Astrocyte (in vitro differentiated cells and primary cell): Measurements from ENCODE around the gene FBN2. TPM values are rescaled to one million over a fixed set of nuclear protein-coding genes. Genes with fewer than 3 reads are reported as not detected.
"Not testable (repeated sequence)": the region's sequence is repeated elsewhere in the genome, so short reads cannot be mapped to it uniquely, and the experiment has no call there.

Experiments used
- DNase-seq: peaks from one replicate; pipeline ENCODE4 v3.0.0-alpha.2; 2010; ENCODE audit warnings: low read depth
- FAIRE-seq: peaks from 2 replicates; lab custom pipeline; 2011; peaks lifted over from hg19 to GRCh38; lab: Jason Lieb, UNC
- H2AFZ ChIP-seq: 2 replicates; pipeline ENCODE4 v1.6.0; 2012; ENCODE audit warnings: low read depth, low read length, inconsistent platforms
- H3K27ac ChIP-seq: 2 replicates; pipeline ENCODE4 v1.5.1; 2011; ENCODE audit warnings: low read depth, low read length, inconsistent platforms
- H3K27me3 ChIP-seq: 2 replicates; pipeline ENCODE4 v1.6.0; 2011; ENCODE audit warnings: low read length, inconsistent platforms; ENCODE audit not compliant: insufficient read depth
- H3K36me3 ChIP-seq: 2 replicates; pipeline ENCODE4 v1.5.1; 2011; ENCODE audit warnings: low read length, inconsistent platforms; ENCODE audit not compliant: insufficient read depth
- H3K4me1 ChIP-seq: 2 replicates; pipeline ENCODE4 v1.5.1; 2011; ENCODE audit warnings: low read length, inconsistent platforms; ENCODE audit not compliant: insufficient read depth
- H3K4me2 ChIP-seq: 2 replicates; pipeline ENCODE4 v1.6.0; 2012; ENCODE audit warnings: low read length, inconsistent platforms
- H3K4me3 ChIP-seq: 2 replicates; pipeline ENCODE4 v1.5.1; 2011; ENCODE audit warnings: low read depth, mild to moderate bottlenecking, low read length, inconsistent platforms; ENCODE audit not compliant: insufficient read depth
- H3K79me2 ChIP-seq: 2 replicates; pipeline ENCODE4 v1.6.0; 2012; ENCODE audit warnings: mild to moderate bottlenecking, low read length, inconsistent platforms; ENCODE audit not compliant: insufficient read depth
- H3K9ac ChIP-seq: 2 replicates; pipeline ENCODE4 v1.6.0; 2012; ENCODE audit warnings: mild to moderate bottlenecking, low read length, inconsistent platforms
- H3K9me3 ChIP-seq: 2 replicates; pipeline ENCODE4 v1.5.1; 2012; ENCODE audit warnings: low read depth, mild to moderate bottlenecking, low read length, inconsistent platforms; ENCODE audit not compliant: insufficient read depth
- H4K20me1 ChIP-seq: 2 replicates; pipeline ENCODE4 v1.6.0; 2012; ENCODE audit warnings: low read length, inconsistent platforms; ENCODE audit not compliant: insufficient read depth
- H3K27ac Mint-ChIP-seq: one replicate; pipeline ENCODE4 v1.8.0; 2021; ENCODE audit warnings: mild to moderate bottlenecking, mixed read lengths; ENCODE audit not compliant: unreplicated experiment
- H3K27me3 Mint-ChIP-seq: one replicate; pipeline ENCODE4 v1.8.0; 2021; ENCODE audit warnings: low read depth, mixed read lengths; ENCODE audit not compliant: unreplicated experiment
- H3K36me3 Mint-ChIP-seq: one replicate; pipeline ENCODE4 v1.8.0; 2021; ENCODE audit warnings: low read depth, mixed read lengths; ENCODE audit not compliant: unreplicated experiment
- H3K4me1 Mint-ChIP-seq: one replicate; pipeline ENCODE4 v1.8.0; 2021; ENCODE audit warnings: low read depth, mixed read lengths; ENCODE audit not compliant: unreplicated experiment
- H3K4me3 Mint-ChIP-seq: one replicate; pipeline ENCODE4 v1.8.0; 2021; ENCODE audit warnings: mild to moderate bottlenecking, moderate library complexity, mixed read lengths; ENCODE audit not compliant: unreplicated experiment
- H3K9me3 Mint-ChIP-seq: one replicate; pipeline ENCODE4 v1.8.0; 2021; ENCODE audit warnings: mild to moderate bottlenecking, mixed read lengths; ENCODE audit not compliant: unreplicated experiment
- CTCF ChIP-seq: IDR thresholded peaks from 2 replicates; pipeline ENCODE4 v1.5.1; 2011; ENCODE audit warnings: low read depth, mild to moderate bottlenecking, inconsistent platforms, low read length, moderate library complexity; ENCODE audit not compliant: insufficient read depth
- EZH2 ChIP-seq: IDR thresholded peaks from 2 replicates; pipeline ENCODE4 v1.6.1; 2012; ENCODE audit warnings: mild to moderate bottlenecking, low read length, inconsistent platforms; ENCODE audit not compliant: insufficient read depth
- total RNA-seq: library from RNA; stranded (reverse); gene quantifications from 2 replicates; pipeline ENCODE4 v1.2.1, GENCODE V29; 2021

Gene FBN2
- total RNA-seq, 1 donor from 2014 or later = 176 TPM

DNA sequence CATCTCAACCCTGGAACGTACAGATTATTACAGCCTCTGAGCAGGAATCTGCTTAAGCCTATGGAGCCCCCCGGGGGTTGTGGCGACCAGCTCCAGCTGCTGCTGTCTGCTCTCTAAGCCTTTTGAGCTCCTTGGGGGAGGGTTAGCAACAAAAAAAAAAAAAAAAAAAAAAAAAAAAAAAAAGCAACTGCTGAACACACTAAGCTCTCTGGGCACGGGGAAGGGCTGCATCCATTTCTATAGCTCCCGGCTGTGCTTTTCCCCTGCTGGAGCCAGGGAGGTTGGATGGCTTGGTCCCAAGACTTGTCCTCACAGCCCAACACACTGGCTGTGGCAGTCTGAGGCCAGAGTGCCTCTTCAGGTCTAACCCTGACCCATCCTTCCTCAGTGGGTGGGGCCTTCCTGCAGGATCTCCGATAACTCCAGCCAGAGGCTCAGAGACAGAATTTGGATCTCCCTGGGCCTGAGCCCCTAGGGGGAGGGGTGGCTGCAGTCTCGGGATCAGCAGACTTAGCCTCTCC, 82.1 kb downstream of the FBN2 start:
- FAIRE-seq (no peak), DNase-seq (no peak)
- no peaks in the 10 kb centered on the region for H3K27me3 ChIP-seq
- H3K4me3 ChIP-seq = no peak overlapping the region
- H4K20me1 ChIP-seq = peaks cover 5% of the 10 kb centered on the region
- no peak overlapping the region for H3K27ac ChIP-seq
- Mint-ChIP-seq H3K4me1 (no peaks in the 10 kb centered on the region), H3K27me3 (no peaks in the 10 kb centered on the region), H3K4me3 (no peak overlapping the region), H3K9me3 (peaks cover 7% of the 10 kb centered on the region), H3K36me3 (peaks cover 21% of the 10 kb centered on the region), H3K27ac (no peak overlapping the region)
- no peak overlapping the region for H3K9ac ChIP-seq
- no peaks in the 10 kb centered on the region for H3K9me3 ChIP-seq
- H2AFZ ChIP-seq = no peak overlapping the region
- peaks cover 5% of the 10 kb centered on the region for H3K79me2 ChIP-seq
- TF ChIP-seq EZH2 = no peak
- no peak for TF ChIP-seq CTCF
- H3K4me1 ChIP-seq = no peaks in the 10 kb centered on the region
- no peaks in the 10 kb centered on the region for H3K36me3 ChIP-seq
- H3K4me2 ChIP-seq = no peak overlapping the region

GRCh38 chr5:128453121-128453520, 84.9 kb downstream of the FBN2 start:
- H3K27ac ChIP-seq = no peak overlapping the region
- H3K4me2 ChIP-seq = no peak overlapping the region
- Mint-ChIP-seq H3K36me3 (peaks cover 10% of the 10 kb centered on the region), H3K9me3 (peaks cover 1% of the 10 kb centered on the region), H3K4me3 (no peak overlapping the region), H3K27ac (no peak overlapping the region), H3K4me1 (no peaks in the 10 kb centered on the region), H3K27me3 (no peaks in the 10 kb centered on the region)
- H3K4me3 ChIP-seq = no peak overlapping the region
- no peak for TF ChIP-seq EZH2
- no peak for TF ChIP-seq CTCF
- no peaks in the 10 kb centered on the region for H3K36me3 ChIP-seq
- DNase-seq (no peak), FAIRE-seq (no peak)
- H2AFZ ChIP-seq = no peak overlapping the region
- no peaks in the 10 kb centered on the region for H3K4me1 ChIP-seq
- H3K9ac ChIP-seq = no peak overlapping the region
- no peaks in the 10 kb centered on the region for H3K9me3 ChIP-seq
- peaks cover 3% of the 10 kb centered on the region for H3K79me2 ChIP-seq
- H3K27me3 ChIP-seq = no peaks in the 10 kb centered on the region
- peaks cover 5% of the 10 kb centered on the region for H4K20me1 ChIP-seq

DNA sequence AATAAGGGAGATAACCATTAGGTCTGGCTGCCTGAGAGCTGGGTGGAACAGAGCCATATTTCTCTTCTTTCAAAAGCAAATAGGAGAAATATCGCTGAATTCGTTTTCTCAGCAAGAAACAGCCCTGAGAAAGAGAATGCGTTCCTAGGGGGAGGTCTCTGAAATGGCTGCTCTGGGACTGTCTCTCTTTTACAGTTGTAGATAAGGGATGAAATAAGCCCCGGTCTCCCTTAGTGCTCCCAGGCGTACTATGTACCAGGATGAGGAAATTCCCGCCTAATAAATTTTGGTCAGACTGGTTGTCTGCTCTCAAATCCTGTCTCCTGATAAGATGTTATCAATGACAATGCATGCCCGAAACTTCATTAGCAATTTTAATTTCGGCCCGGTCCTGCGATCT, 90.8 kb downstream of the FBN2 start:
- not testable (repeated sequence) for H3K27me3 ChIP-seq, H3K9ac ChIP-seq, DNase-seq, H3K4me1 ChIP-seq, H3K4me3 Mint-ChIP-seq, H3K36me3 ChIP-seq, H2AFZ ChIP-seq, H3K27ac ChIP-seq, FAIRE-seq, H3K4me2 ChIP-seq, H3K4me3 ChIP-seq, H3K27ac Mint-ChIP-seq, H3K79me2 ChIP-seq, H3K27me3 Mint-ChIP-seq, H4K20me1 ChIP-seq, H3K4me1 Mint-ChIP-seq, H3K9me3 Mint-ChIP-seq, H3K9me3 ChIP-seq
- H3K36me3 Mint-ChIP-seq = peaks cover 14% of the 10 kb centered on the region
